ENCODE data around the gene PCDHGB7. TPM values are rescaled to one million over a fixed set of nuclear protein-coding genes. Genes with fewer than 3 reads are reported as not detected.
A peak's percentile ranks its signal among the peaks of the same experiment; 100 is the strongest.
"Not testable (repeated sequence)": the region's sequence is repeated elsewhere in the genome, so short reads cannot be mapped to it uniquely, and the experiment has no call there.

PCDHGB7 gene
- total RNA-seq: 2.0 TPM

DNA sequence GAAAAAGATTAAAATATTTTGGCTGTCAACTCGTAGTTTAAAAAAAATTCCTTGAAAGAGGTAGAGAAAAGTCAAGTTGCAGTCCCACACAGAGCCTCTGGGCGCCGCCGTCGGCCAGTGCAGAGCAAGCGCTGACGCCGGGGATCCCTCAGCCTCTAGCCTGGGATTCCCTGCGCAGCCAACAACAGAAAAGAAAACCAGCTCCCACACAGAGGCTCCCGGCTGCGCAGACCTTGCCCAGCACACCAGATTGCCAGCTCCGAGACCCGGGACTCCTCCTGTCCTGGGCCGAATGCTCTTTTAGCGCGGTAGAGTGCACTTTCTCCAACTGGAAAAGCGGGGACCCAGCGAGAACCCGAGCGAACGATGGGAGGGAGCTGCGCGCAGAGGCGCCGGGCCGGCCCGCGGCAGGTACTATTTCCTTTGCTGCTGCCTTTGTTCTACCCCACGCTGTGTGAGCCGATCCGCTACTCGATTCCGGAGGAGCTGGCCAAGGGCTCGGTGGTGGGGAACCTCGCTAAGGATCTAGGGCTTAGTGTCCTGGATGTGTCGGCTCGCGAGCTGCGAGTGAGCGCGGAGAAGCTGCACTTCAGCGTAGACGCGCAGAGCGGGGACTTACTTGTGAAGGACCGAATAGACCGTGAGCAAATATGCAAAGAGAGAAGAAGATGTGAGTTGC lies at the start of gene PCDHGB7:
PCDHGB7 (plus strand) TSS at position 184 of the 679 bp plus-strand sequence; CDS start at position 367, 183 bp downstream.
- ATAC-seq (peak; percentile 75), DNase-seq (ENCODE audit: low spot score) (peak; percentile 61)

DNA sequence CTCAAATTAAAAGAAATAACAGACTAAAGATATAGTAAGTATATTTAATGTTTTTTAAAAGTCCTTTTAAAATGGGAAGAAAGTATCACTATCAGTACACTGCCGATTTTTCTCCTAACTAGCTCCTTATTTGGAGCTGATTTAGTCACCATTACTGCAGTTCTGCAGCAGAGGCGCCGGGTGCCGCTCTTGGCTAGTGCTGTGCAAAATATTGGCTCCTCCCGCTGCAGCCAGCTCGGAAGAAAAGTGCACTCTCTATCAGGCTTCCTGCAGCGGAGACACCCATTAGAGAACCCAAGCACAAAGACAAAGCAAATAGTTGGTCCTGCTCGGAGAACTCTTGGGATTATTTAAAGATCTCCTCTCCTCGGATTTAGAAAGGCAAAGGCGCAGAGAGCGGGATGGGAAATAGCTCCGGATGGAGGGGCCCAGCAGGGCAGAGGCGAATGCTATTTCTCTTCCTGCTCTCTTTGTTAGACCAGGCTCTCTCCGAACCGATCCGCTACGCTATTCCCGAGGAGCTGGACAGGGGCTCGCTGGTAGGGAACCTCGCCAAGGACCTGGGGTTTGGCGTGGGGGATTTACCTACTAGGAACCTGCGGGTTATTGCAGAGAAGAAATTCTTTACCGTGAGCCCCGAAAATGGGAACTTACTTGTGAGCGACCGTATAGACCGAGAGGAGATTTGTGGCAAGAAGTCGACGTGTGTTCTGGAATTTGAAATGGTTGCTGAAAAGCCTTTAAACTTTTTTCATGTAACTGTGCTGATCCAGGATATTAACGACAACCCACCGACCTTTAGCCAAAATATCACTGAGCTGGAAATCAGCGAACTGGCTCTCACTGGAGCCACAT lies 47.3 kb upstream of the PCDHGB7 start, which contains the start of gene PCDHGB3:
PCDHGB3 (plus strand) TSS at position 249 of the 855 bp plus-strand sequence; CDS start at position 402, 153 bp downstream.
- ATAC-seq (peak; percentile 90), DNase-seq (ENCODE audit: low spot score) (peak; percentile 44)

DNA sequence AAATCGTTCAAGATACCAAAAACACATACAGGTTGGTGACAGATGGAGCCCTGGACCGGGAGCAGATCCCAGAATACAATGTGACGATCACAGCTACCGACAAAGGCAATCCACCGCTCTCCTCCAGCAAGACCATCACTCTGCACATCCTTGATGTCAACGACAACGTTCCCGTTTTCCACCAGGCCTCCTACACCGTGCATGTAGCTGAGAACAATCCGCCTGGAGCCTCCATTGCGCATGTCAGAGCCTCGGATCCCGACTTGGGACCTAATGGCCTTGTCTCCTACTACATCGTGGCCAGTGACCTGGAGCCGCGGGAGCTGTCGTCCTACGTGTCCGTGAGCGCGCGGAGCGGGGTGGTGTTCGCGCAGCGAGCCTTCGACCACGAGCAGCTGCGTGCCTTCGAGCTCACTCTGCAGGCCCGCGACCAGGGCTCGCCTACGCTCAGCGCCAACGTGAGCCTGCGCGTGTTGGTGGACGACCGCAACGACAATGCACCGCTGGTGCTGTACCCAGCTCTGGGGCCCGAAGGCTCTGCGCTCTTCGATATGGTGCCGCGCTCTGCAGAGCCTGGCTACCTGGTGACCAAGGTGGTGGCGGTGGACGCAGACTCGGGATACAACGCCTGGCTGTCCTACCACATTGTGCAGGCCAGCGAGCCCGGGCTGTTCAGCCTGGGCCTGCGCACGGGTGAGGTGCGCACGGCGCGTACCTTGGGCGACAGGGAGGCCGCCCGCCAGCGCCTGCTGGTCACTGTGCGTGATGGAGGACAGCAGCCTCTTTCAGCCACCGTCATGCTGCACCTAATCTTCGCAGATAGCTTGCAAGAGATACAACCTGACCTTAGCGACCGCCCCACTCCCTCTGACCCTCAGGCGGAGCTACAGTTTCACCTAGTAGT lies 45.7 kb upstream of the PCDHGB7 start:
- DNase-seq (ENCODE audit: low spot score) (no peak), ATAC-seq (no peak)

DNA sequence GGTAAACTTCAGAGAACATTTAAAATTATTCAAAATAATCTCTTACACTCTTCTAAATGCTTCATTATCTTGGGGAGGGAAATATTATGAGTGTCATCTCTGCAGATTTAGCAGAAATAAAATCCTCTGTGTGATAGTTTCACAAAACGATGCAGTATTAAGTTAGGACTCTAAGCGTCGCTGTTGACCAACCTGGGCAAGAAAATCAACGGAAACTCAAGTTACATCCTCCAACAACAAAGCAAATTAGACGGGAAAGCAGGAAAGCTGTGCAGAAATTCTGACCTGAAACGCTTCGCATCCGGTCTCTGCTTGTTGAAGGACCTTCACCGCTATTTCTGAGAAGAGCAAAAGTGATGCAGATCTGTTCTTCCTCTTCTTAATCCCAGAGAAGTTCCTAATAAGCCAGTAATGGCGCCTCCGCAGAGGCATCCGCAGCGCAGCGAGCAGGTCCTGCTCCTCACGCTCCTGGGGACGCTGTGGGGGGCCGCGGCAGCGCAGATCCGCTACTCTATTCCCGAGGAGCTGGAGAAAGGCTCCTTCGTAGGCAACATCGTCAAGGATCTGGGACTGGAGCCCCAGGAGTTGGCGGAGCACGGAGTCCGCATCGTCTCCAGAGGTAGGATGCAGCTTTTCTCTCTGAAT lies 43.7 kb upstream of the PCDHGB7 start, which contains the start of gene PCDHGA6:
PCDHGA6 (plus strand) TSS at position 219 of the 645 bp plus-strand sequence; CDS start at position 412, 193 bp downstream.
- ATAC-seq (no peak), DNase-seq (ENCODE audit: low spot score) (no peak)

DNA sequence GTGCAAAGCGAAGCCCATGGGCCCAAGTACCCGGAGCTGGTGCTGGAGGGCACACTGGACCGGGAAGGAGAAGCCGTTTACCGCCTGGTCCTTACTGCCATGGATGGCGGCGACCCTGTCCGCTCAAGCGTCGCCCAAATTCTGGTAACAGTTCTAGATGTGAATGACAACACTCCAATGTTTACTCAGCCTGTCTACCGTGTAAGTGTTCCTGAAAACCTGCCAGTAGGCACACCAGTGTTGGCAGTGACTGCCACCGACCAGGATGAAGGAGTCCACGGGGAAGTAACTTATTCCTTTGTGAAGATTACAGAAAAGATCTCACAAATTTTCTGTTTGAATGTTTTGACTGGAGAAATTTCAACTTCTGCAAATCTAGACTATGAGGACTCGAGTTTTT lies 42.9 kb upstream of the PCDHGB7 start:
- no peak for DNase-seq (ENCODE audit: low spot score)
- no peak for ATAC-seq

DNA sequence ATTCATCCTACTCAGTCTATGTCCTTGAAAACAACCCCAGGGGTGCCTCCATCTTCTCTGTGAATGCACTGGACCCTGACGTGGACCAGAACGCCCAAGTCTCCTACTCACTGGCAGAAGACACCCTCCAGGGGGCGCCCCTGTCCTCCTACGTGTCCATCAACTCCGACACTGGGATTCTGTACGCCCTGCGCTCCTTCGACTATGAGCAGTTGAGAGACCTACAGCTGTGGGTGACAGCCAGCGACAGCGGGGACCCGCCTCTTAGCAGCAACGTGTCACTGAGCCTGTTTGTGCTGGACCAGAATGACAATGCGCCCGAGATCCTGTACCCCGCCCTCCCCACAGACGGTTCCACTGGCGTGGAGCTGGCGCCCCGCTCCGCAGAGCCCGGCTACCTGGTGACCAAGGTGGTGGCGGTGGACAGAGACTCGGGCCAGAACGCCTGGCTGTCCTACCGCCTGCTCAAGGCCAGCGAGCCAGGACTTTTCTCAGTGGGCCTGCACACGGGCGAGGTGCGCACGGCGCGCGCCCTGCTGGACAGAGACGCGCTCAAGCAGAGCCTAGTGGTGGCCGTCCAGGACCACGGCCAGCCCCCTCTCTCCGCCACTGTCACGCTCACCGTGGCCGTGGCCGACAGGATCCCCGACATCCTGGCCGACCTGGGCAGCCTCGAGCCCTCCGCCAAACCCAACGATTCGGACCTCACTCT lies 41.9 kb upstream of the PCDHGB7 start:
- not testable (repeated sequence) for DNase-seq (ENCODE audit: low spot score); ATAC-seq

DNA sequence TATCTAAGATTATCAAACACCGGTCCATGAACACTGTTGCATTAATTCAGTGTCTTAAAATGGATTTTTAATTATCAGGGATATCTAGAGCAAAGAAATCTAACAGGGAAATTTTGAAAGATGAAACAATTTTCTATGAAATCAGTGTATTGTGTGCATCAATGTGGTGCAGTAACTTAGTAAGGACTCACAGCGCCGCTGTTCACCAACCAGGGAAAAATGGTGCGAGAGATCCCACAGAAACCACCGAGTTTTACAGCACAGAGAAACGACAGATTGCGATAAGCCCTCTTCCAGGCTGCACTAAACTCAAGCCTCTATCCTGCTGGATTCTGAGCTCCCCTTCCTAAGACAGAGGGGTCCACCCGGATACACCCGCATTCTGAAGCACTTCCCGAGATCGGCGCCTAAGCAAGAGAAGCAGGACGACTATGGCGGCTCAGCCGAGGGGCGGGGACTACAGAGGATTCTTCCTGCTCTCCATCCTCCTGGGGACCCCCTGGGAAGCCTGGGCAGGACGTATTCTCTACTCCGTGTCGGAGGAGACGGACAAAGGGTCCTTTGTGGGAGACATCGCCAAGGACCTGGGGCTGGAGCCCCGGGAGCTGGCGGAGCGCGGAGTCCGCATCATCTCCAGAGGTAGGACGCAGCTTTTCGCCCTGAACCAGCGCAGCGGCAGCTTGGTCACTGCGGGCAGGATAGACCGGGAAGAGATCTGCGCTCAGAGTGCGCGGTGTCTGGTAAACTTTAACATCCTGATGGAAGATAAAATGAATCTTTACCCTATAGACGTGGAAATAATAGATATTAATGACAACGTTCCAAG lies 34.8 kb upstream of the PCDHGB7 start, which contains the start of gene PCDHGA7:
PCDHGA7 (plus strand) TSS at position 274 of the 826 bp plus-strand sequence; CDS start at position 432, 158 bp downstream.
- no peak for DNase-seq (ENCODE audit: low spot score)
- no peak for ATAC-seq

DNA sequence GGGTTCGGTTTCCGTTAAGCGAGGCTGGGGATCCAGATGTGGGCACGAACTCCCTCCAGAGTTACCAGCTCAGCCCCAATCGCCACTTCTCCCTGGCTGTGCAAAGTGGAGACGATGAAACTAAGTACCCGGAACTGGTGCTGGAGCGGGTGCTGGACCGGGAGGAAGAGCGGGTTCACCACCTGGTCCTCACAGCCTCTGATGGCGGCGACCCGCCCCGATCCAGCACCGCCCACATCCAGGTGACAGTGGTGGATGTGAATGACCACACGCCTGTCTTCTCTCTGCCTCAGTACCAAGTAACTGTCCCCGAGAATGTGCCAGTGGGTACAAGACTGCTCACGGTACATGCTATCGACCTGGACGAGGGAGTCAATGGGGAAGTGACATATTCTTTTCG lies 34.1 kb upstream of the PCDHGB7 start:
- ATAC-seq (no peak), DNase-seq (ENCODE audit: low spot score) (no peak)

DNA sequence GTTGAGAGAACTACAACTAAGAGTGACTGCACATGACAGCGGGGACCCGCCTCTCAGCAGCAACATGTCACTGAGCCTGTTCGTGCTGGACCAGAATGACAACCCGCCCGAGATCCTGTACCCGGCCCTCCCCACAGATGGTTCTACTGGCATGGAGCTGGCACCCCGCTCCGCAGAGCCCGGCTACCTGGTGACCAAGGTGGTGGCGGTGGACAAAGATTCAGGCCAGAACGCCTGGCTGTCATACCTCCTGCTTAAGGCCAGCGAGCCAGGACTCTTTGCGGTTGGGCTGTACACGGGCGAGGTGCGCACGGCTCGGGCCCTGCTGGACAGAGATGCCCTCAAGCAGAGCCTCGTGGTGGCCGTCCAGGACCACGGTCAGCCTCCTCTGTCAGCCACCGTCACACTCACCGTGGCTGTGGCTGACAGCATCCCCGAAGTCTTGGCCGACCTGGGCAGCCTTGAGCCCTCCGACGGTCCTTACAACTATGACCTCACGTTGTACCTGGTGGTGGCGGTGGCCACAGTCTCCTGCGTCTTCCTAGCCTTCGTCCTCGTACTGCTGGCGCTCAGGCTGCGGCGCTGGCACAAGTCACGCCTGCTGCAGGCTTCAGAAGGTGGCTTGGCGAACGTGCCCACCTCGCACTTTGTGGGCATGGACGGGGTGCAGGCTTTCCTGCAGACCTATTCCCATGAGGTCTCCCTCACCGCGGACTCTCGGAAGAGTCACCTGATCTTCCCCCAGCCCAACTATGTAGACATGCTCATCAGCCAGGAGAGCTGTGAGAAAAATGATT lies 32.8 kb upstream of the PCDHGB7 start:
- DNase-seq (ENCODE audit: low spot score): no peak
- no peak for ATAC-seq

DNA sequence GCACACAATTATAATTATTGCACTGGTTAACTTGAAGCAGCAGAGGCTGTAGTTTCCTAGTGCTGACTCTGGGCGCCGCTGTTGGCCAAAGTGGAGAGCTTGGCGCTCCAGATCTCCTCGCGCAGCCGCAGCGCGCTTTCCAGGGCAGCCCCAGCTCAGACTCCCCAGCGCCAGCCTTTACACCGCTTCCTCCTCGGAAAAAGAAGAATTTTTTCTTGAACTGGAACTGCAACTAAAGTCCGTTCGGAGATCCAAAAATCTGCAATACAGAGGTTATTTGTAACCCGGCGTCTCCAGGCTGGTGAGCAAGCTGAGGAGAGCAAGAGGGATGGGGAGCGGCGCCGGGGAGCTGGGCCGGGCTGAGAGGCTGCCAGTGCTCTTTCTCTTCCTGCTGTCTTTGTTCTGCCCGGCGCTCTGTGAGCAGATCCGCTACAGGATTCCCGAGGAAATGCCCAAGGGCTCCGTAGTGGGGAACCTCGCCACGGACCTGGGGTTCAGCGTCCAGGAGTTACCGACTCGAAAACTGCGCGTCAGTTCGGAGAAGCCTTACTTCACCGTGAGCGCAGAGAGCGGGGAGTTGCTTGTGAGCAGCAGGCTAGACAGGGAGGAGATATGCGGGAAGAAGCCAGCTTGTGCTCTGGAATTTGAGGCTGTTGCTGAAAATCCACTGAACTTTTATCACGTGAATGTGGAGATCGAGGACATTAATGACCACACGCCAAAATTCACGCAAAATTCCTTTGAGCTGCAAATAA lies 29.7 kb upstream of the PCDHGB7 start, which contains the start of gene PCDHGB4:
PCDHGB4 (plus strand) TSS at position 142 of the 755 bp plus-strand sequence; CDS start at position 329, 187 bp downstream.
- ATAC-seq: peak; percentile 97
- DNase-seq (ENCODE audit: low spot score): not testable (repeated sequence)

DNA sequence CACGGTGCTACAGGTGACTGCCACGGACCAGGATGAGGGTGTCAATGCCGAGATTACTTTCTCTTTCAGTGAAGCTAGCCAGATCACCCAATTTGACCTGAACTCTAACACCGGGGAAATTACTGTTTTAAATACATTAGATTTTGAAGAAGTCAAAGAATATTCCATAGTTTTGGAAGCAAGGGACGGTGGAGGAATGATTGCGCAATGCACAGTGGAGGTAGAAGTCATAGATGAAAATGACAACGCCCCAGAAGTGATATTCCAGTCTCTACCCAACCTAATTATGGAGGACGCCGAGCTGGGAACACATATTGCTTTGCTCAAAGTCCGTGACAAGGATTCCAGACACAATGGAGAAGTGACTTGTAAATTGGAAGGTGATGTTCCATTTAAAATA lies 28.8 kb upstream of the PCDHGB7 start:
- DNase-seq (ENCODE audit: low spot score): no peak
- ATAC-seq: no peak

DNA sequence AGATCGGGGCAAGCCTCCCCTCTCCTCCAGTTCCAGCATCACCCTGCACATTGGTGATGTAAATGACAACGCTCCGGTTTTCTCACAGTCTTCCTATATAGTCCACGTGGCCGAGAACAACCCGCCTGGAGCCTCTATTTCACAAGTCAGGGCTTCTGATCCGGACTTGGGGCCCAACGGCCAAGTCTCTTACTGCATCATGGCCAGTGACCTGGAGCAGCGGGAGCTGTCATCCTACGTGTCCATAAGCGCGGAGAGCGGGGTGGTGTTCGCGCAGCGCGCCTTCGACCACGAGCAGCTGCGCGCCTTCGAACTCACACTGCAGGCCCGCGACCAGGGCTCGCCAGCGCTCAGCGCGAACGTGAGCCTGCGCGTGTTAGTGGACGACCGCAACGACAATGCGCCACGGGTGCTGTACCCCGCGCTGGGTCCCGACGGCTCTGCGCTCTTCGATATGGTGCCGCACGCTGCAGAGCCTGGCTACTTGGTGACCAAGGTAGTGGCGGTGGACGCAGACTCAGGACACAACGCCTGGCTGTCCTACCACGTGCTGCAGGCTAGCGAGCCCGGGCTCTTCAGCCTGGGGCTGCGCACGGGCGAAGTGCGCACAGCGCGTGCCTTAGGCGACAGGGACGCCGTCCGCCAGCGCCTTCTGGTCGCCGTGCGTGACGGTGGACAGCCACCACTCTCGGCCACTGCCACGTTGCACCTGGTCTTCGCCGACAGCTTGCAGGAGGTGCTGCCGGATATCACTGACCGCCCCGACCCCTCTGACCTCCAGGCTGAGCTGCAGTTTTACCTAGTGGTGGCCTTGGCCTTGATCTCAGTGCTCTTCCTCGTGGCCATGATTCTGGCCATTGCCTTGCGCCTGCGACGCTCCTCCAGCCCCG lies 28.1 kb upstream of the PCDHGB7 start:
- DNase-seq (ENCODE audit: low spot score): no peak
- no peak for ATAC-seq

DNA sequence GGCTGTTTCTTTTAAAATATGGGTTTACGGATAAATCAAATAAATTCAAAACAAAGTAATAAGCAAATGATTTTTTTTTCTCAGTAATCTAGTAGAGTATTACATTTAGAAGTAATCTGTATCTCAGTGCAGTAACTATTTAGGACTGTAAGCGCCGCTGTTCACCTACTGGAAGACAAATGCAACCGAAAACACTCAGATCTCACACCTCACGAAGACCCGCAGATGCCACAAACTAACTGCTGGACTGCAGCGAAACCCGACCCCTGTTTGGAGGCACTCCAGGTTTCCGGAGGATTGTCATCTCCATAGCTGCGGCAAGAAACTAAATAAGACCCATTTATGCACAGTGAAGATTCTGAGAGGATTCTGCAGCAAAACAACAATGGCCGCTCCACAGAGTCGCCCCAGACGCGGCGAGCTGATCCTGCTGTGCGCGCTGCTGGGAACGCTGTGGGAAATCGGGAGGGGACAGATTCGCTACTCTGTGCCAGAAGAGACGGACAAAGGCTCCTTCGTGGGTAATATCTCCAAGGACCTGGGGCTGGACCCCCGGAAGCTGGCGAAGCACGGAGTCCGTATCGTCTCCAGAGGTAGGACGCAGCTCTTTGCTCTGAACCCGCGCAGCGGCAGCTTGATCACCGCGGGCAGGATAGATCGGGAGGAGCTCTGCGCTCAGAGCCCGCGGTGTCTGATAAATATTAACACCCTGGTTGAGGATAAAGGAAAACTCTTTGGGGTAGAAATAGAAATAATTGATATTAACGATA lies 24.9 kb upstream of the PCDHGB7 start, which contains the start of gene PCDHGA8:
PCDHGA8 (plus strand) TSS at position 205 of the 770 bp plus-strand sequence; CDS start at position 386, 181 bp downstream.
- ATAC-seq: no peak
- no peak for DNase-seq (ENCODE audit: low spot score)

DNA sequence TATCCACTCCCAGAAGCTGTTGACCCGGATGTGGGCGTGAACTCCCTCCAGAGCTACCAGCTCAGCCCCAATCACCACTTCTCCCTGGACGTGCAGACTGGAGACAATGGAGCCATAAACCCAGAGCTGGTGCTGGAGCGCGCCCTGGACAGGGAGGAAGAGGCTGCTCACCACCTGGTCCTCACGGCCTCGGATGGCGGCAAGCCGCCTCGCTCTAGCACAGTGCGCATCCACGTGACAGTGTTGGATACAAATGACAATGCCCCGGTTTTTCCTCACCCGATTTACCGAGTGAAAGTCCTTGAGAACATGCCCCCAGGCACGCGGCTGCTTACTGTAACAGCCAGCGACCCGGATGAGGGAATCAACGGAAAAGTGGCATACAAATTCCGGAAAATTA lies 24.2 kb upstream of the PCDHGB7 start:
- DNase-seq (ENCODE audit: low spot score) (no peak), ATAC-seq (no peak)
